ENCODE results near the gene CEACAM21.

CEACAM21 gene

GRCh38 chr19:41616792-41617621 is 41.0 kb downstream of the CEACAM21 start:
- in situ Hi-C loops (cut with MboI; ENCODE audit: low sequenced_read_pairs): no loop called here

- in situ Hi-C loops (cut with MboI; ENCODE audit: low sequenced_read_pairs): no loop called here
These were observed 42.2 kb downstream of the CEACAM21 start for GRCh38 chr19:41617941-41618730.

- in situ Hi-C loops (cut with MboI; ENCODE audit: low sequenced_read_pairs): no loop called here
These were observed 43.1 kb downstream of the CEACAM21 start for GRCh38 chr19:41619018-41619556.

GRCh38 chr19:41620171-41620570 is 44.2 kb downstream of the CEACAM21 start:
- in situ Hi-C loops (cut with MboI; ENCODE audit: low sequenced_read_pairs): no loop called here

- in situ Hi-C loops (cut with MboI; ENCODE audit: low sequenced_read_pairs): no loop called here
These were observed 45.3 kb downstream of the CEACAM21 start for GRCh38 chr19:41621226-41621625.

GRCh38 chr19:41621654-41622053 is 45.7 kb downstream of the CEACAM21 start:
- in situ Hi-C loops (cut with MboI; ENCODE audit: low sequenced_read_pairs): no loop called here

GRCh38 chr19:41623360-41623759 is 47.4 kb downstream of the CEACAM21 start:
- in situ Hi-C loops (cut with MboI; ENCODE audit: low sequenced_read_pairs): no loop called here

GRCh38 chr19:41624515-41624914 is 48.5 kb downstream of the CEACAM21 start:
- in situ Hi-C loops (cut with MboI; ENCODE audit: low sequenced_read_pairs): no loop called here

- in situ Hi-C loops (cut with MboI; ENCODE audit: low sequenced_read_pairs): no loop called here
These were observed 49.0 kb downstream of the CEACAM21 start for GRCh38 chr19:41624937-41625336.

- in situ Hi-C loops (cut with MboI; ENCODE audit: low sequenced_read_pairs): no loop called here
These were observed 50.3 kb downstream of the CEACAM21 start for GRCh38 chr19:41626278-41626677.

- in situ Hi-C loops (cut with MboI; ENCODE audit: low sequenced_read_pairs): no loop called here
These were observed 50.9 kb downstream of the CEACAM21 start, which contains the start of gene CEACAM4 for GRCh38 chr19:41626877-41627276. Gene CEACAM4, minus strand, starts transcription at chr19:41627074. Its CDS starts 111 bp downstream, at chr19:41626963.

- in situ Hi-C loops (cut with MboI; ENCODE audit: low sequenced_read_pairs): no loop called here
These were observed 52.2 kb downstream of the CEACAM21 start for GRCh38 chr19:41627966-41628675.
